BE2C (cell line): ENCODE results near the gene KPNB1.

Source experiments
- DNase-seq: peaks from one replicate; pipeline ENCODE4 v3.0.0-alpha.2; 2020
- H3K27me3 ChIP-seq: fragments of 250-450 bp; sonication (Bioruptor Pico); 2 replicates; pipeline ENCODE4 v1.5.1; 2020; ENCODE audit warnings: mild to moderate bottlenecking
- H3K36me3 ChIP-seq: fragments of 250-450 bp; sonication (Bioruptor Pico); 2 replicates; pipeline ENCODE4 v1.5.1; 2020; ENCODE audit warnings: mild to moderate bottlenecking
- H3K4me1 ChIP-seq: fragments of 250-450 bp; sonication (Bioruptor Pico); 2 replicates; pipeline ENCODE4 v1.5.1; 2020
- H3K4me3 ChIP-seq: 2 replicates; pipeline ENCODE4 v1.5.1; 2011; ENCODE audit warnings: low read depth, low read length
- H3K9me3 ChIP-seq: fragments of 250-450 bp; sonication (Bioruptor Pico); 2 replicates; pipeline ENCODE4 v1.5.1; 2020
- TF ChIP-seq, protein P1 (sequence below): IDR thresholded peaks from 2 replicates; pipeline ENCODE4 v1.5.1; 2012; ENCODE audit warnings: mild to moderate bottlenecking, low read depth, low read length

KPNB1 gene

DNA sequence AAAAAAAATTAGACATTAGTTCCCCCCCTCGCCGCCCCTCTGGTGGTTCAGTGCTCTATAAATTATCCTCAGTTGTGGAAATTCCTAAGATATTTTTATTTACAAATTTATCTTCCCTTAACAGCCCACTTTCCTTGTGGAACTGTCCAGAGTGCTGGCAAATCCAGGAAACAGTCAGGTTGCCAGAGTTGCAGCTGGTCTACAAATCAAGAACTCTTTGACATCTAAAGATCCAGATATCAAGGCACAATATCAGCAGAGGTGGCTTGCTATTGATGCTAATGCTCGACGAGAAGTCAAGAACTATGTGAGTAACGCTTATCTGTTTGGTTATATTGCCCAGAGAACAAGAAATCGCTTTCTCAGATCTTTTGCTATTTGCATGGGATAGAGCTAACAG, 2.9 kb downstream of the KPNB1 start:
- Histone ChIP-seq H3K4me3 (peak overlapping the region; percentile 95; the same call in 1 of the 2 replicates), H3K36me3 (peaks cover 66% of the 10 kb centered on the region), H3K9me3 (no peaks in the 10 kb centered on the region), H3K27me3 (no peaks in the 10 kb centered on the region), H3K4me1 (no peaks in the 10 kb centered on the region; the same call in 1 of the 2 replicates)
- TF ChIP-seq, protein P1, sequence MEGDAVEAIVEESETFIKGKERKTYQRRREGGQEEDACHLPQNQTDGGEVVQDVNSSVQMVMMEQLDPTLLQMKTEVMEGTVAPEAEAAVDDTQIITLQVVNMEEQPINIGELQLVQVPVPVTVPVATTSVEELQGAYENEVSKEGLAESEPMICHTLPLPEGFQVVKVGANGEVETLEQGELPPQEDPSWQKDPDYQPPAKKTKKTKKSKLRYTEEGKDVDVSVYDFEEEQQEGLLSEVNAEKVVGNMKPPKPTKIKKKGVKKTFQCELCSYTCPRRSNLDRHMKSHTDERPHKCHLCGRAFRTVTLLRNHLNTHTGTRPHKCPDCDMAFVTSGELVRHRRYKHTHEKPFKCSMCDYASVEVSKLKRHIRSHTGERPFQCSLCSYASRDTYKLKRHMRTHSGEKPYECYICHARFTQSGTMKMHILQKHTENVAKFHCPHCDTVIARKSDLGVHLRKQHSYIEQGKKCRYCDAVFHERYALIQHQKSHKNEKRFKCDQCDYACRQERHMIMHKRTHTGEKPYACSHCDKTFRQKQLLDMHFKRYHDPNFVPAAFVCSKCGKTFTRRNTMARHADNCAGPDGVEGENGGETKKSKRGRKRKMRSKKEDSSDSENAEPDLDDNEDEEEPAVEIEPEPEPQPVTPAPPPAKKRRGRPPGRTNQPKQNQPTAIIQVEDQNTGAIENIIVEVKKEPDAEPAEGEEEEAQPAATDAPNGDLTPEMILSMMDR, result no peak
- no peak for DNase-seq

DNA sequence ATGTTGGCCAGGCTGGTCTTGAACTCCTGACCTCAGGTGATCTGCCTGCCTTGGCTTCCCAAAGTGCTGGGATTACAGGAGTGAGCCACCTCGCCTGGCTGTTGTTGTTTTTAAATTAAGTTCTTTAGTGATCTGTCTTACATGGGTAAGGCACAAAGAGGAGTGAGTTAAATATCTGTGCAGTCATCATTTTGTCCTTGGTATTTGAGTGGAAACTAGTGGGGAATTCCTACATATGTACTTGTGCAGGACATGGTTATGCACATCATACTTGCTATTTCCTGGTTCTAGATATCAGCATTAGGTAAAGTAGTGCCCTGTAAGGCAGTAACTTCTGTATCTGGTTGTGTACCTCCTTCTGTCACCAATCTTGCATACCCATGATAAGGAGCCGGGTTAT, 3.7 kb downstream of the KPNB1 start:
- no peaks in the 10 kb centered on the region; the same call in 1 of the 2 replicates for H3K4me1 ChIP-seq
- H3K36me3 ChIP-seq, result peaks cover 75% of the 10 kb centered on the region
- no peak for DNase-seq
- H3K9me3 ChIP-seq, result no peaks in the 10 kb centered on the region
- TF ChIP-seq, protein P1, result no peak
- H3K4me3 ChIP-seq, result no peak overlapping the region
- H3K27me3 ChIP-seq, result no peaks in the 10 kb centered on the region

GRCh38 chr17:47654991-47655390, 5.3 kb downstream of the KPNB1 start:
- DNase-seq, result no peak
- H3K4me3 ChIP-seq, result peak overlapping the region; percentile 4; the same call in 1 of the 2 replicates
- no peaks in the 10 kb centered on the region for H3K9me3 ChIP-seq
- H3K4me1 ChIP-seq, result no peaks in the 10 kb centered on the region; the same call in 1 of the 2 replicates
- peaks cover 89% of the 10 kb centered on the region for H3K36me3 ChIP-seq
- no peaks in the 10 kb centered on the region for H3K27me3 ChIP-seq
- TF ChIP-seq, protein P1, result no peak

DNA sequence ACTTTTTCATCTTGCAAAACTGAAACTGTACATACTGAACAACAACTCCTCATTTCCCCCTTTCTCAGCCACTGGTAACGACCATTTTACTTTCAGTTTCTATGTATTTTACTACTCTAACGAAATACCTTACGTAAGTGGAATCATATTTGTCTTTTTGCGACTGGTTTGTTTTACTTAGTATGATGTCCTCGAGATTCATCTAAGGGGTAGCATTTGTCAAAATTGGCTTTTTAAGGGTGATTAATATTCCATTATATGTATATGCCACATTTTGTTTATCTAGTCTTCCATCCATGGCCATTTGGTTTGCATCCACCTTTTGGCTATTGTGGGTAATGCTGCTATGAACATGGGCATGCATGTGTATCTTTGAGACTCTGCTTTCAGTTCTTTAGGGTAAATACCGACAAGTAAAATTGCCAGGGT, 10.4 kb downstream of the KPNB1 start:
- DNase-seq, result no peak
- TF ChIP-seq, protein P1, result no peak
- no peak overlapping the region for H3K4me3 ChIP-seq
- H3K36me3 ChIP-seq, result peaks cover 96% of the 10 kb centered on the region
- no peaks in the 10 kb centered on the region for H3K27me3 ChIP-seq
- H3K9me3 ChIP-seq, result no peaks in the 10 kb centered on the region
- no peaks in the 10 kb centered on the region; the same call in 1 of the 2 replicates for H3K4me1 ChIP-seq

- DNase-seq, result peak; percentile 72
- Histone ChIP-seq H3K36me3 (peaks cover 91% of the 10 kb centered on the region), H3K9me3 (no peaks in the 10 kb centered on the region), H3K4me3 (no peak overlapping the region), H3K4me1 (no peaks in the 10 kb centered on the region), H3K27me3 (no peaks in the 10 kb centered on the region)
- TF ChIP-seq, protein P1, result peak; percentile 87
Measured at GRCh38 chr17:47663912-47664623, 14.3 kb downstream of the KPNB1 start.

DNA sequence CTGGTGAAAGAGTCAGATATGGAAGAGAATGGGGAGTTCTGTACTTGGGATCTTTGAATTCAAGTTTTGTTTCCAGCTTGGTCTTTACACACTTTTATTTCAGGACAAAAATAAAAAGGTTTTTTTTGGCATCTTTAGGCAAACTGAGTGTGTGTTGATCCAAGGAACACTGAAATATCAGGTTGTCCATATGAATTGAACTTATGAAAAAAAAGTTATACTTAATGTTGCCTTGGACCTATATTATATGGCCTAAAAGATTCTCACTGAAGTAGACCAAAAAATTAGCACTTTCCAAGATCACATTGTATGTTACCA, 14.9 kb downstream of the KPNB1 start:
- TF ChIP-seq, protein P1, result no peak
- no peaks in the 10 kb centered on the region for H3K4me1 ChIP-seq

More for the DNA sequence above, 14.9 kb downstream of the KPNB1 start:
- no peaks in the 10 kb centered on the region for H3K9me3 ChIP-seq
- DNase-seq, result no peak
- no peak overlapping the region for H3K4me3 ChIP-seq
- H3K27me3 ChIP-seq, result no peaks in the 10 kb centered on the region
- H3K36me3 ChIP-seq, result peaks cover 91% of the 10 kb centered on the region
